GM19324 (cell line): ENCODE data around the gene FCGR1A.
A peak's percentile ranks its signal among the peaks of the same experiment; 100 is the strongest.

Source experiments
- ATAC-seq: cut with Tn5 transposase; IDR thresholded peaks from one replicate; pipeline ENCODE4 v1.9.1; 2021; ENCODE audit warnings: mild to moderate bottlenecking, moderate library complexity; ENCODE audit not compliant: unreplicated experiment, low FRiP score

Gene FCGR1A

GRCh38 chr1:149831764-149832315, 49.3 kb downstream of the FCGR1A start:
- ATAC-seq: peak; percentile 11

DNA sequence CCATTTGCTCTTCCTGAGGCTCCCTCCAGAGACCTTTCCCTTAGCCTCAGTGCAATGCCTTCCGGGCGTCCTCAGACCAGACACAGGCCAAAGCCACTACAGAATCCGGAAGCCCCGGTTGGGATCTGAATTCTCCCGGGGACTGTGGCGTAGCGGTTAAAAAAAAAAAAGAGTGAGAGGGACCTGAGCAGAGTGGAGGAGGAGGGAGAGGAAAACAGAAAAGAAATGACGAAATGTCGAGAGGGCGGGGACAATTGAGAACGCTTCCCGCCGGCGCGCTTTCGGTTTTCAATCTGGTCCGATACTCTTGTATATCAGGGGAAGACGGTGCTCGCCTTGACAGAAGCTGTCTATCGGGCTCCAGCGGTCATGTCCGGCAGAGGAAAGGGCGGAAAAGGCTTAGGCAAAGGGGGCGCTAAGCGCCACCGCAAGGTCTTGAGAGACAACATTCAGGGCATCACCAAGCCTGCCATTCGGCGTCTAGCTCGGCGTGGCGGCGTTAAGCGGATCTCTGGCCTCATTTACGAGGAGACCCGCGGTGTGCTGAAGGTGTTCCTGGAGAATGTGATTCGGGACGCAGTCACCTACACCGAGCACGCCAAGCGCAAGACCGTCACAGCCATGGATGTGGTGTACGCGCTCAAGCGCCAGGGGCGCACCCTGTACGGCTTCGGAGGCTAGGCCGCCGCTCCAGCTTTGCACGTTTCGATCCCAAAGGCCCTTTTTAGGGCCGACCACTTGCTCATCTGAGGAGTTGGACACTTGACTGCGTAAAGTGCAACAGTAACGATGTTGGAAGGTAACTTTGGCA, 50.0 kb downstream of the FCGR1A start:
- peak; percentile 70 for ATAC-seq

- ATAC-seq: peak; percentile 16
Observed at GRCh38 chr1:149833144-149833543, 50.6 kb downstream of the FCGR1A start.

- ATAC-seq: peak; percentile 24
Observed at GRCh38 chr1:149841149-149841548, 58.7 kb downstream of the FCGR1A start.
